Loucy (cell line): ENCODE data around the gene GAS6.

Experiments
- EZH2phosphoT487 ChIP-seq: fragments of 200-600 bp; IDR thresholded peaks from 2 replicates; pipeline ENCODE4 v1.6.1; 2018; ENCODE audit warnings: antibody characterized with exemption, mild to moderate bottlenecking, moderate library complexity, borderline replicate concordance
- TF ChIP-seq, protein P1 (sequence below): fragments of 200-600 bp; sonication (generic); conservative IDR thresholded peaks from 2 replicates; pipeline ENCODE4 v1.5.1; 2014; ENCODE audit warnings: mild to moderate bottlenecking, antibody characterized with exemption, low read length

DNA sequence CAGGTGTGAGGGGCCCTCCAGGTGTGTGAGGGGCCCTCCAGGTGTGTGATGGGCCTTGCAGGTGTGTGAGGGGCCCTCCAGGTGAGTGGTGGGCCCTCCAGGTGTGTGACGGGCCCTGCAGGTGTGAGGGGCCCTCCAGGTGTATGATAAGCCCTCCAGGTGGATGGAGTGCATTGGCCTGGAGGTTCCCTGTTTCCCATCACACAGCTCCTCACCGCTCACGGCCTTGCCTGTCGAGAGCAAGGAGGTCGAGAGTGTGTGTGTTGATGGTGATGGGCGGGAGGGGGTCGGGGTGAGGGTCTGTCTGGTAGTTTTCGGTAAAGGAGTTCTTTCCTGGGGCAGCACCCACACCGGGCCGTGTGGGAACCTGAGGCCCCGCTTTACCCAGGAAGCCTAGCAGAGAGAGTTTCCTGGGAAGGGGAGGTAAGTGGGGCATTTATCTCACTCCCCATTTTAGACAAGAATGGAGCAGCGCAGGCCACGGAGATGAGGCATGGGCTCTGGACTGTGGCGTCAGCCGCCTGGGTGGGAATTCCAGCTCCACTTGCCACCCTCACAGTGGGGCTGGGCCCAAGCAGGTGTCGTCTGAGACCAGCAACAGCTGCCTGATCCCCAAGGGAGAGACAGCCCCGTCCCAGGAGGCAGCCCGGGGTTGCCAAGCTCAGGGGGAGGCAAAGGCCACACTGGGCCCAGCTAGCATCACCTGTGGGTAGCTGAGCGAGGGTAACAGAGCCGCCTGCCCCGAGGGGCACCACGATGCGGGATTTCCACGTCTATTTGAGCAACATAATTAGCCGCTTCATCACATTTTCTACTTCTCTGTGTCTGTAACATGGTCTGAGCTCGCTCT is 10.9 kb upstream of the GAS6 start:
- TF ChIP-seq, protein P1, sequence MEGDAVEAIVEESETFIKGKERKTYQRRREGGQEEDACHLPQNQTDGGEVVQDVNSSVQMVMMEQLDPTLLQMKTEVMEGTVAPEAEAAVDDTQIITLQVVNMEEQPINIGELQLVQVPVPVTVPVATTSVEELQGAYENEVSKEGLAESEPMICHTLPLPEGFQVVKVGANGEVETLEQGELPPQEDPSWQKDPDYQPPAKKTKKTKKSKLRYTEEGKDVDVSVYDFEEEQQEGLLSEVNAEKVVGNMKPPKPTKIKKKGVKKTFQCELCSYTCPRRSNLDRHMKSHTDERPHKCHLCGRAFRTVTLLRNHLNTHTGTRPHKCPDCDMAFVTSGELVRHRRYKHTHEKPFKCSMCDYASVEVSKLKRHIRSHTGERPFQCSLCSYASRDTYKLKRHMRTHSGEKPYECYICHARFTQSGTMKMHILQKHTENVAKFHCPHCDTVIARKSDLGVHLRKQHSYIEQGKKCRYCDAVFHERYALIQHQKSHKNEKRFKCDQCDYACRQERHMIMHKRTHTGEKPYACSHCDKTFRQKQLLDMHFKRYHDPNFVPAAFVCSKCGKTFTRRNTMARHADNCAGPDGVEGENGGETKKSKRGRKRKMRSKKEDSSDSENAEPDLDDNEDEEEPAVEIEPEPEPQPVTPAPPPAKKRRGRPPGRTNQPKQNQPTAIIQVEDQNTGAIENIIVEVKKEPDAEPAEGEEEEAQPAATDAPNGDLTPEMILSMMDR, result no peak
- no peak for TF ChIP-seq EZH2phosphoT487
